ENCODE measurements around the gene PPP6R2. TPM values are rescaled to one million over a fixed set of nuclear protein-coding genes. Genes with fewer than 3 reads are reported as not detected.
A peak's percentile ranks its signal among the peaks of the same experiment; 100 is the strongest.

PPP6R2 gene
- total RNA-seq, 1 experiment from 2014 or later = 49.2 TPM

DNA sequence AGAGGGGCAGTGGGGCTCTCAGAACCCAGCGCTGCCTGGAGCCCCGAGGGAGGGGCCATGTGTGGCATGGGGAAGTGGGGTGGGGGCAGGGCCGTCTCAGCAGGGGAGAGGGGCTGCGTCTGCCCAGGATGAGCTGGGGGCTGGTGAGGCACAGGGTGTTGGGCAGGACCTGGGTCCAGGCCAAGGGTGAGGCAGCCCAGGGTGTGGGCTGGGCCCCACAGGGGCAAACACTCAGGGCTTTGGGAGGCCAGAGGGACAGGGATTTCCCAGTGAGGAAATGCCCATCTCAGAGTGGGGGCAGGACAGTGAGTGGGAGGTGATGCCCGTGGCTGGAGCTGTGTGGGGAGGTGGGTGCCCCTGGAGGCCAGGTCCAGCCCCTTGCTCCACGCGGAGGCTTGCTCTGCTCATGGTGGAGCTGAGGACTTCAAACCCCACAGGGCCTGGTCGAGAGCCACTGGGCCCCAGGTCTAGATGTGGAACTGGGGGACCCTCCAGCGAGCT, 41.0 kb upstream of the PPP6R2 start:
- H3K27me3 ChIP-seq (ENCODE audit: insufficient read depth, low read depth) = no peaks in the 10 kb centered on the region
- H2AFZ ChIP-seq = no peak overlapping the region
- BruUV-seq (replicated peaks) = no TSS peak
- H3K36me3 ChIP-seq (ENCODE audit: low read depth) = peaks cover 10% of the 10 kb centered on the region; the same call in 1 of the 2 replicates
- H4K20me1 ChIP-seq (ENCODE audit: insufficient read depth) = peaks cover 68% of the 10 kb centered on the region
- peak overlapping the region; percentile 98 for H3K4me2 ChIP-seq
- no peak overlapping the region for H3K4me3 ChIP-seq
- H3K9me2 ChIP-seq (ENCODE audit: insufficient read depth) = no peaks in the 10 kb centered on the region
- peaks cover 46% of the 10 kb centered on the region for H3F3A ChIP-seq (ENCODE audit: insufficient read depth, low read depth)
- ChIA-PET POLR2A (ENCODE audit: unreplicated experiment) (no interaction called here), CTCF (interaction anchor here (1.0 kb wide), 1 partner anchor 40 kb away, joined by 5 read pairs; no protein-coding TSS in a partner anchor)
- H3K27ac ChIP-seq = peak overlapping the region; percentile 92
- H3K4me1 ChIP-seq (replicated peaks; ENCODE audit: insufficient read depth) = peaks cover 60% of the 10 kb centered on the region
- intact Hi-C loops (cut with micrococcal nuclease; ENCODE audit: unreplicated experiment) = no loop called here
- DNase-seq = peak in 1 of 2 experiments; percentile 58
- no peaks in the 10 kb centered on the region for H3K9me3 ChIP-seq (ENCODE audit: insufficient read depth, low read depth)
- TF ChIP-seq EZH2 (IDR thresholded peaks at IDR 0.05; ENCODE audit: low read depth) = no peak
- TF ChIP-seq, protein P1, sequence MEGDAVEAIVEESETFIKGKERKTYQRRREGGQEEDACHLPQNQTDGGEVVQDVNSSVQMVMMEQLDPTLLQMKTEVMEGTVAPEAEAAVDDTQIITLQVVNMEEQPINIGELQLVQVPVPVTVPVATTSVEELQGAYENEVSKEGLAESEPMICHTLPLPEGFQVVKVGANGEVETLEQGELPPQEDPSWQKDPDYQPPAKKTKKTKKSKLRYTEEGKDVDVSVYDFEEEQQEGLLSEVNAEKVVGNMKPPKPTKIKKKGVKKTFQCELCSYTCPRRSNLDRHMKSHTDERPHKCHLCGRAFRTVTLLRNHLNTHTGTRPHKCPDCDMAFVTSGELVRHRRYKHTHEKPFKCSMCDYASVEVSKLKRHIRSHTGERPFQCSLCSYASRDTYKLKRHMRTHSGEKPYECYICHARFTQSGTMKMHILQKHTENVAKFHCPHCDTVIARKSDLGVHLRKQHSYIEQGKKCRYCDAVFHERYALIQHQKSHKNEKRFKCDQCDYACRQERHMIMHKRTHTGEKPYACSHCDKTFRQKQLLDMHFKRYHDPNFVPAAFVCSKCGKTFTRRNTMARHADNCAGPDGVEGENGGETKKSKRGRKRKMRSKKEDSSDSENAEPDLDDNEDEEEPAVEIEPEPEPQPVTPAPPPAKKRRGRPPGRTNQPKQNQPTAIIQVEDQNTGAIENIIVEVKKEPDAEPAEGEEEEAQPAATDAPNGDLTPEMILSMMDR (conservative IDR thresholded peaks at IDR 0.05) = no peak
- H3K79me2 ChIP-seq (ENCODE audit: low read depth) = peaks cover 90% of the 10 kb centered on the region

GRCh38 chr22:50302564-50302963, 40.6 kb upstream of the PPP6R2 start:
- peaks cover 10% of the 10 kb centered on the region; the same call in 1 of the 2 replicates for H3K36me3 ChIP-seq (ENCODE audit: low read depth)

DNA sequence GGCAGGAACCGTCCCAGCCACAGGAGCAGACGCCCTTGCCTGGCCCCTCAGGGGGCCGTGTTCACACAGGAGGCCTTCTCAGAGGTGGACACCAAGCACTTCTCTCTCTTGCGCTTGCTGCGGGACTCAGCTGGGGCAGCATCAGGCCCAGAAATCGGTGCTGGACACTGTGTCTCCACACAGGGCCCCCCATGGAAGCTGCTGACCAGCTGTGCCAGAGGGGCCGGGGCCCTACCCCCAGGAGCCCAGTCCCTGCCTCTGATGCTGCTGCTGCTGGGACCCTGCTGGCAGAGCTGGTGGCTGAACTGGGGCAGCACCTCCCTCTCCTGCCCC, 39.6 kb upstream of the PPP6R2 start:
- TF ChIP-seq, protein P1 (conservative IDR thresholded peaks at IDR 0.05) = no peak
- no peak for TF ChIP-seq EZH2 (IDR thresholded peaks at IDR 0.05; ENCODE audit: low read depth)
- Histone ChIP-seq H3F3A (ENCODE audit: insufficient read depth, low read depth) (peaks cover 40% of the 10 kb centered on the region), H3K9me2 (ENCODE audit: insufficient read depth) (no peaks in the 10 kb centered on the region), H3K9me3 (ENCODE audit: insufficient read depth, low read depth) (no peaks in the 10 kb centered on the region), H3K4me1 (replicated peaks; ENCODE audit: insufficient read depth) (peaks cover 62% of the 10 kb centered on the region), H3K4me2 (peak overlapping the region; percentile 98), H4K20me1 (ENCODE audit: insufficient read depth) (peaks cover 54% of the 10 kb centered on the region), H3K79me2 (ENCODE audit: low read depth) (peaks cover 77% of the 10 kb centered on the region), H3K36me3 (ENCODE audit: low read depth) (peaks cover 10% of the 10 kb centered on the region; the same call in 1 of the 2 replicates), H2AFZ (no peak overlapping the region), H3K4me3 (peak overlapping the region; percentile 88; the same call in 1 of the 2 replicates), H3K27me3 (ENCODE audit: insufficient read depth, low read depth) (no peaks in the 10 kb centered on the region), H3K27ac (peak overlapping the region; percentile 92)
- no TSS peak for BruUV-seq (replicated peaks)
- intact Hi-C loops (cut with micrococcal nuclease; ENCODE audit: unreplicated experiment) = no loop called here
- ChIA-PET CTCF (interaction anchor here (0.7 to 0.9 kb wide), 3 partner anchors 10 to 32 kb away, joined by 3 to 8 read pairs (median 4); no protein-coding TSS in a partner anchor), POLR2A (ENCODE audit: unreplicated experiment) (interaction anchor here (0.5 to 1.8 kb wide), 3 partner anchors 8 to 53 kb away, joined by 3 to 12 read pairs (median 7); partner anchors contain the start of gene HDAC10)
- DNase-seq = no peak

More at GRCh38 chr22:50302564-50302963, 40.6 kb upstream of the PPP6R2 start:
- Histone ChIP-seq H3F3A (ENCODE audit: insufficient read depth, low read depth) (peaks cover 42% of the 10 kb centered on the region), H3K9me3 (ENCODE audit: insufficient read depth, low read depth) (no peaks in the 10 kb centered on the region), H3K4me1 (replicated peaks; ENCODE audit: insufficient read depth) (peaks cover 58% of the 10 kb centered on the region), H2AFZ (no peak overlapping the region), H3K79me2 (ENCODE audit: low read depth) (peaks cover 86% of the 10 kb centered on the region), H3K27ac (peak overlapping the region; percentile 92), H4K20me1 (ENCODE audit: insufficient read depth) (peaks cover 63% of the 10 kb centered on the region), H3K4me2 (peak overlapping the region; percentile 98), H3K27me3 (ENCODE audit: insufficient read depth, low read depth) (no peaks in the 10 kb centered on the region), H3K4me3 (no peak overlapping the region), H3K9me2 (ENCODE audit: insufficient read depth) (no peaks in the 10 kb centered on the region)
- no peak for TF ChIP-seq EZH2 (IDR thresholded peaks at IDR 0.05; ENCODE audit: low read depth)
- TF ChIP-seq, protein P1 (conservative IDR thresholded peaks at IDR 0.05) = no peak
- BruUV-seq (replicated peaks) = no TSS peak
- CTCF ChIA-PET = interaction anchor here (1.0 kb wide), 1 partner anchor 40 kb away, joined by 5 read pairs; no protein-coding TSS in a partner anchor
- POLR2A ChIA-PET (ENCODE audit: unreplicated experiment) = no interaction called here
- intact Hi-C loops (cut with micrococcal nuclease; ENCODE audit: unreplicated experiment) = no loop called here
- no peak for DNase-seq
